CD14-positive monocyte (primary cell): ENCODE measurements around the gene COA3. TPM values are rescaled to one million over a fixed set of nuclear protein-coding genes. Genes with fewer than 3 reads are reported as not detected.

ENCODE experiments used
- DNase-seq, 3 donors: peaks; one replicate each; pipeline ENCODE4 v3.0.0-alpha.2; 2011 to 2022
- H2AFZ ChIP-seq: 2 replicates; pipeline ENCODE4 v1.6.0; 2012; ENCODE audit warnings: mild to moderate bottlenecking, low read depth, low read length, inconsistent platforms; ENCODE audit not compliant: insufficient read depth, poor library complexity, severe bottlenecking
- H3K27ac ChIP-seq, 2 donors: 1 replicate in 1 of 2; 2 replicates in 1 of 2; pipeline ENCODE4 v1.5.1; 2012 to 2013; ENCODE audit warnings: low read length in 2 of 2, control low read depth in 1 of 2, inconsistent platforms in 1 of 2, low read depth in 1 of 2, mild to moderate bottlenecking in 1 of 2
- H3K27me3 ChIP-seq, 2 donors: one replicate each; pipeline versions ENCODE4 v1.6.0 to v1.6.1; 2011 to 2013; ENCODE audit warnings: low read length in 2 of 2; ENCODE audit not compliant: control insufficient read depth in 2 of 2, insufficient read depth in 2 of 2
- H3K36me3 ChIP-seq, 2 donors: replicated peaks in 1 of 2; 1 replicate in 1 of 2; 2 replicates in 1 of 2; pipeline versions ENCODE4 v1.5.1 to v1.6.1; 2012 to 2013; ENCODE audit warnings: low read length in 2 of 2, control low read depth in 1 of 2, inconsistent platforms in 1 of 2, mild to moderate bottlenecking in 1 of 2; ENCODE audit not compliant: insufficient read depth in 2 of 2, control insufficient read depth in 1 of 2
- H3K4me1 ChIP-seq, 2 donors: 1 replicate in 1 of 2; 2 replicates in 1 of 2; pipeline versions ENCODE4 v1.5.1 to v1.6.1; 2012 to 2013; ENCODE audit warnings: low read length in 2 of 2, control low read depth in 1 of 2, inconsistent platforms in 1 of 2, mild to moderate bottlenecking in 1 of 2, moderate library complexity in 1 of 2; ENCODE audit not compliant: insufficient read depth in 2 of 2, control insufficient read depth in 1 of 2
- H3K4me2 ChIP-seq: replicated peaks from 2 replicates; pipeline ENCODE3; 2012; ENCODE audit warnings: low read length, moderate library complexity, mild to moderate bottlenecking; ENCODE audit not compliant: poor library complexity, severe bottlenecking; ENCODE audit errors: extremely low read depth
- H3K4me3 ChIP-seq, 3 experiments: fragments of 200-600 bp in 1 of 3; sonication (generic) in 1 of 3; replicated peaks in 1 of 3; 1 replicate in 2 of 3; 2 replicates in 1 of 3; pipeline ENCODE4 v1.5.1; 2011 to 2013; ENCODE audit warnings: low read length in 3 of 3, mild to moderate bottlenecking in 3 of 3, control low read depth in 2 of 3, low read depth in 2 of 3, inconsistent platforms in 1 of 3, moderate library complexity in 1 of 3
- H3K79me2 ChIP-seq: 2 replicates; pipeline ENCODE4 v1.6.0; 2012; ENCODE audit warnings: mild to moderate bottlenecking, control low read depth, inconsistent platforms, low read length, moderate library complexity; ENCODE audit not compliant: insufficient read depth
- H3K9ac ChIP-seq: 2 replicates; pipeline ENCODE4 v1.6.0; 2017; ENCODE audit warnings: low read length, mild to moderate bottlenecking; ENCODE audit not compliant: insufficient read depth, poor library complexity, severe bottlenecking
- H3K9me3 ChIP-seq, 2 donors: replicated peaks in 1 of 2; 1 replicate in 1 of 2; 2 replicates in 1 of 2; pipeline versions ENCODE4 v1.5.1 to v1.6.1; 2012 to 2013; ENCODE audit warnings: low read length in 2 of 2, control low read depth in 1 of 2; ENCODE audit not compliant: control insufficient read depth in 1 of 2, insufficient read depth in 1 of 2
- H4K20me1 ChIP-seq: 2 replicates; pipeline ENCODE4 v1.6.0; 2012; ENCODE audit warnings: mild to moderate bottlenecking, low read length, control low read depth, moderate library complexity; ENCODE audit not compliant: insufficient read depth
- H3K27ac Mint-ChIP-seq, 7 donors: one replicate each; pipeline ENCODE4 v1.8.0; 2020; ENCODE audit warnings: mild to moderate bottlenecking in 7 of 7, mixed read lengths in 7 of 7, moderate library complexity in 6 of 7, inconsistent platforms in 2 of 7
- H3K27me3 Mint-ChIP-seq, 3 donors: one replicate each; pipeline ENCODE4 v1.8.0; 2021 to 2022; ENCODE audit warnings: low read depth in 3 of 3, mild to moderate bottlenecking in 3 of 3, mixed read lengths in 3 of 3, moderate library complexity in 3 of 3, inconsistent platforms in 1 of 3
- H3K36me3 Mint-ChIP-seq, 2 donors: one replicate each; pipeline ENCODE4 v1.8.0; 2020; ENCODE audit warnings: mixed read lengths in 2 of 2, inconsistent platforms in 1 of 2, mild to moderate bottlenecking in 1 of 2
- H3K4me1 Mint-ChIP-seq: one replicate; pipeline ENCODE4 v1.8.0; 2020; ENCODE audit warnings: mild to moderate bottlenecking, mixed read lengths
- H3K4me3 Mint-ChIP-seq, 2 donors: one replicate each; pipeline ENCODE4 v1.8.0; 2020; ENCODE audit warnings: mild to moderate bottlenecking in 2 of 2, mixed read lengths in 2 of 2, moderate library complexity in 1 of 2
- H3K9me3 Mint-ChIP-seq, 7 donors: one replicate each; pipeline ENCODE4 v1.8.0; 2020 to 2022; ENCODE audit warnings: mixed read lengths in 7 of 7, mild to moderate bottlenecking in 6 of 7, moderate library complexity in 6 of 7, inconsistent platforms in 2 of 7
- WGBS: methylation state at CpG from one replicate; pipeline ENCODE4 v1.1.5; 2013; ENCODE audit warnings: missing lambda C conversion rate; ENCODE audit not compliant: insufficient coverage; 5-methylcytosine and 5-hydroxymethylcytosine counted together
- intact Hi-C, 2 donors: fragments of 100-400 bp; cut with micrococcal nuclease; formaldehyde crosslinking; loops; one replicate each; pipeline versions ENCODE4 v1.15.0 to v1.15.1; 2023
- polyA plus RNA-seq, 3 donors: library from polyadenylated mRNA; depleted of rRNA in 1 of 3; unstranded in 2 of 3; stranded (reverse) in 1 of 3; fragments of 300-500 nt in 2 of 3; fragments of >200 nt in 1 of 3; fragmentation: Illumina TruSeq in 2 of 3; gene quantifications; 1 replicate in 2 of 3; 2 replicates in 1 of 3; pipeline ENCODE4 v1.2.3, GENCODE V29; 2012 to 2021
- TF ChIP-seq, protein P1 (sequence below): fragments of 200-600 bp; IDR thresholded peaks from one replicate; pipeline ENCODE4 v1.8.0; 2022; ENCODE audit warnings: antibody characterized with exemption, mild to moderate bottlenecking

The COA3 gene
- polyA plus RNA-seq, 3 donors, result 21.5 to 171 (median 156) TPM

DNA sequence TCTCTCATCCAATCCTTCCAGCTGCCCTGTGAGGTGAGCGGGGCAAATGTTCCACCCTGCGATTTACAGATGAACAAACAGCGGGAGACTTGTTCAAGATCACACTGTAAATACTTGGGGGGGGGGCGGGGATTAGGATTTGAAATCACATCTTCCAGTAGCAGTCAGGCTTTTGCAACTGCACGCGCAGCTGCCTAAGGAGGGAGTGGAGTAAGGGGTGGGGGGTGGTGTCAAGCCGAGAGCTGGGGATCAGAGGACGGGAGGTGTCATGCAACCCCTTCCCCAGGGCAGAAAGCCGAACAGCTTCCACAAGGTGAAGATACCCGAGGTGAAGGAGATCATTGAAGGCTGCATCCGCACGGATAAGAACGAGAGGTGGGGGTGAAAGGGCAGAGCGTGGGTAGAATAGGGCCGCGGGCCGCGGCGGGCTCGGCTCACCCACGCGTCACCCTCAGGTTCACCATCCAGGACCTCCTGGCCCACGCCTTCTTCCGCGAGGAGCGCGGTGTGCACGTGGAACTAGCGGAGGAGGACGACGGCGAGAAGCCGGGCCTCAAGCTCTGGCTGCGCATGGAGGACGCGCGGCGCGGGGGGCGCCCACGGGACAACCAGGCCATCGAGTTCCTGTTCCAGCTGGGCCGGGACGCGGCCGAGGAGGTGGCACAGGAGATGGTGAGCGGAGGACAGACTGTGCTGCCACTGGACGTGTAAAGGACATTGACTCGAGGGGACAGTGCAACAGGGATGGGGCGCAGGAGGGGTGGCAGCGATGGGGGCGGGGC is 13.5 kb downstream of the COA3 start:
- Mint-ChIP-seq H3K4me1 (peaks cover 25% of the 10 kb centered on the region), H3K36me3 (peaks cover 5 to 8% of the 10 kb centered on the region in 2 donors), H3K9me3 (peaks cover 4 to 26% (median 11%) of the 10 kb centered on the region in 7 donors), H3K27me3 (peaks cover 77 to 90% (median 81%) of the 10 kb centered on the region in 3 donors), H3K27ac (peak overlapping the region in 2 of 7 donors; percentile 53 to 63), H3K4me3 (peak overlapping the region in 1 of 2 donors; percentile 86)
- Histone ChIP-seq H3K27me3 (peaks cover 60 to 78% of the 10 kb centered on the region in 2 donors), H3K79me2 (no peaks in the 10 kb centered on the region), H3K27ac (no peak overlapping the region), H2AFZ (peak overlapping the region; percentile 23), H4K20me1 (no peaks in the 10 kb centered on the region), H3K9me3 (peaks cover 0 to 39% of the 10 kb centered on the region in 2 donors), H3K4me1 (peaks cover 7 to 20% of the 10 kb centered on the region in 2 donors), H3K9ac (no peak overlapping the region), H3K36me3 (no peaks in the 10 kb centered on the region), H3K4me2 (no peak overlapping the region), H3K4me3 (no peak overlapping the region)
- DNase-seq, result no peak
- TF ChIP-seq, protein P1, sequence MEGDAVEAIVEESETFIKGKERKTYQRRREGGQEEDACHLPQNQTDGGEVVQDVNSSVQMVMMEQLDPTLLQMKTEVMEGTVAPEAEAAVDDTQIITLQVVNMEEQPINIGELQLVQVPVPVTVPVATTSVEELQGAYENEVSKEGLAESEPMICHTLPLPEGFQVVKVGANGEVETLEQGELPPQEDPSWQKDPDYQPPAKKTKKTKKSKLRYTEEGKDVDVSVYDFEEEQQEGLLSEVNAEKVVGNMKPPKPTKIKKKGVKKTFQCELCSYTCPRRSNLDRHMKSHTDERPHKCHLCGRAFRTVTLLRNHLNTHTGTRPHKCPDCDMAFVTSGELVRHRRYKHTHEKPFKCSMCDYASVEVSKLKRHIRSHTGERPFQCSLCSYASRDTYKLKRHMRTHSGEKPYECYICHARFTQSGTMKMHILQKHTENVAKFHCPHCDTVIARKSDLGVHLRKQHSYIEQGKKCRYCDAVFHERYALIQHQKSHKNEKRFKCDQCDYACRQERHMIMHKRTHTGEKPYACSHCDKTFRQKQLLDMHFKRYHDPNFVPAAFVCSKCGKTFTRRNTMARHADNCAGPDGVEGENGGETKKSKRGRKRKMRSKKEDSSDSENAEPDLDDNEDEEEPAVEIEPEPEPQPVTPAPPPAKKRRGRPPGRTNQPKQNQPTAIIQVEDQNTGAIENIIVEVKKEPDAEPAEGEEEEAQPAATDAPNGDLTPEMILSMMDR, result no peak
- 5% methylated on average over 43 of the region's 52 CpGs for WGBS
- intact Hi-C loops, result no loop called here

GRCh38 chr17:42784409-42784808 is 14.1 kb downstream of the COA3 start:
- peak overlapping the region in 2 of 7 donors; percentile 53 to 63 for H3K27ac Mint-ChIP-seq
- no peak overlapping the region for H2AFZ ChIP-seq
- no peaks in the 10 kb centered on the region for H3K79me2 ChIP-seq
- peaks cover 28% of the 10 kb centered on the region for H3K4me1 Mint-ChIP-seq
- no peak overlapping the region for H3K4me3 ChIP-seq
- H4K20me1 ChIP-seq, result no peaks in the 10 kb centered on the region
- H3K27me3 Mint-ChIP-seq, result peaks cover 83 to 94% (median 87%) of the 10 kb centered on the region in 3 donors
- no peak overlapping the region for H3K27ac ChIP-seq
- intact Hi-C loops, result no loop called here
- peak; percentile 20 to 40 (median 32) for DNase-seq
- TF ChIP-seq, protein P1, result no peak
- H3K4me2 ChIP-seq, result no peak overlapping the region
- peaks cover 11 to 14% of the 10 kb centered on the region in 2 donors for H3K36me3 Mint-ChIP-seq
- H3K9me3 ChIP-seq, result peaks cover 0 to 39% of the 10 kb centered on the region in 2 donors
- peaks cover 3 to 4% of the 10 kb centered on the region in 2 donors for H3K36me3 ChIP-seq
- H3K27me3 ChIP-seq, result peaks cover 60 to 84% of the 10 kb centered on the region in 2 donors
- WGBS, result 7% methylated on average over 16 of the region's 25 CpGs
- no peak overlapping the region for H3K9ac ChIP-seq
- H3K4me3 Mint-ChIP-seq, result peak overlapping the region in 1 of 2 donors; percentile 86
- H3K4me1 ChIP-seq, result peaks cover 7 to 20% of the 10 kb centered on the region in 2 donors
- peaks cover 4 to 26% (median 11%) of the 10 kb centered on the region in 7 donors for H3K9me3 Mint-ChIP-seq
